ENCODE results near the gene CENPX.

CENPX gene

DNA sequence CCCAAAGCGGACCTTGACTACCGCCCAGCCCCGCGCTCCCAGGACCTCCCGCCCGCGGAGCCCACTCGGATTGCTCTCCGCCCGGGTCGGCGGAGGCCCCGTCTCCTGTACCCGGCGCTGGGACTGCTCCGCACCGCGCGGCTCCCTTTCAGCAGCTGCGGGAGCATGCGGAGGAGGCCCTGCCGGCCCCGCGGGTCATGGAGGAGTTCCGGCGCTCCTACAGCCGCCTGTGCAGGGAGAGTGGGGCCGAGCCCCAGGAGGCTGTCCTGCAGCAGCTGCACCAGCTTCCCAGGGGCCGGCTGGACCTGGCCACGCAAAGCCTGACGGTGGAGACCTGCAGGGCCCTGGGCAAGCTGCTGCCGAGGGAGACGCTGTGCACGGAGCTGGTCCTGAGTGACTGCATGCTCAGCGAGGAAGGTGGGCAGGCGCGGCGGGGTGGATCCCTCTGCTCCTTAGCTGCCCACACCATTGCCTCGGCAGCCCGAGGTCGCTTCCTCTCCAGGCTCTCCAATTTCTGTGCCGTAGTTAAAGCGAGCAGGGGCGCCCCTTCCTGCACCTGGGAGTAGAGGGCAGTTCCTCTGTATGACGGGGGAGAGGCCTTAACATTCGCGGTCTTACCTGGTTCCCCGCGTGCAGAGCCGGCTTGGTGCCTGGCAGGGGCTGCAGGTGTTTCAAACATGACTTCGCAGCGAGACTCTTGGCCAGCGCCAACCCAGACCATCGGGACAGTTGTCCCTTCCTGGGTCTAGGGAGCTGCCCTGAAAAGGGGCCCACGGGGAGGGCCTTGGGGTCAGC, 966 bp upstream of the CENPX start:
- no peak for DNase-seq (ENCODE audit: low spot score)

DNA sequence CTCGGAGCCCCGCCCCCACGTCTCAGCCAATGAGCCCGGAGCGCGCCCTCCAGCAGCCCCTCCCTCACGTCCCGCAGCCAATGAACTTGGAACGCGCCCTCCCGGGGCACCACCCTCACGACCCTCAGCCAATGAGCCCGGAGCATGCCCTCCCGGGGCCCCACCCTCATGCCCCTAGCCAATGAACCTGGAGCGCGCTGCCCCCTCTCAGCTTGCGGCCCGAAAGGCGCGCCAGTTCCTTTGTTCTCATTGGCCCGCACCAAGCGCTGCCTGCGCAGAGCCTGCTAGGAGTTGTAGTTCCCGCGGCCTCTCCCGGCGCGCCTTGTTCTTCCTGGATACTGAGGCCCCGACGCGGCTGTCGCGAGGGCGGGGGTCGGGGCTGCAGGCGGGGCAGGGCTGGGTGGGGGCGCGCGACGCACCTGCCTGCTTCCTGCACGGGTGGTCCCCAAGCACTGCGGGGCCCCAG, 336 bp upstream of the CENPX start, which contains the start of gene LRRC45:
TSS of gene LRRC45 (plus strand) at position 325 of the 466 bp plus-strand sequence. CDS start 339 bp downstream, outside the sequence.
- DNase-seq (ENCODE audit: low spot score) = peak; percentile 98

DNA sequence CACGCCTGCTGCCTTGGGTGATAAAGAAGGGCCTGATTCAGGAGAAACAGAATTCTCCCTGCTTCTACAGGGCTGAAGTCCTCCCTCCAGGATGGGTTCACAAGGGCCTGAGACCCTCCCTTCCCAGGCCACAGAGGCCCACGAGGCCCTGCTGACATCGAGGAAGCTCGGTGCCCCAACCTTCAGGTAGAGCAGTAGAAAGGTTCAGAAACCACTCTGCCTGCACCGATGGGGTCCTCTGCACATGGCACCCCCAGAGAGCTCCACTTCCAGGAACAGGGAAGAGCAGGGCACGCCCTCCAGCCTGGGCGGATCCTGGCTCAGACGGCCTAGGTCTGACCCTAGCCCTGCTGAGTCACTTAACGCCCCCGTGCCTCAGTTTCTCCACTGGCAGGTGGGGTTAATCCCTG, 773 bp downstream of the CENPX start:
- no peak for DNase-seq (ENCODE audit: low spot score)

DNA sequence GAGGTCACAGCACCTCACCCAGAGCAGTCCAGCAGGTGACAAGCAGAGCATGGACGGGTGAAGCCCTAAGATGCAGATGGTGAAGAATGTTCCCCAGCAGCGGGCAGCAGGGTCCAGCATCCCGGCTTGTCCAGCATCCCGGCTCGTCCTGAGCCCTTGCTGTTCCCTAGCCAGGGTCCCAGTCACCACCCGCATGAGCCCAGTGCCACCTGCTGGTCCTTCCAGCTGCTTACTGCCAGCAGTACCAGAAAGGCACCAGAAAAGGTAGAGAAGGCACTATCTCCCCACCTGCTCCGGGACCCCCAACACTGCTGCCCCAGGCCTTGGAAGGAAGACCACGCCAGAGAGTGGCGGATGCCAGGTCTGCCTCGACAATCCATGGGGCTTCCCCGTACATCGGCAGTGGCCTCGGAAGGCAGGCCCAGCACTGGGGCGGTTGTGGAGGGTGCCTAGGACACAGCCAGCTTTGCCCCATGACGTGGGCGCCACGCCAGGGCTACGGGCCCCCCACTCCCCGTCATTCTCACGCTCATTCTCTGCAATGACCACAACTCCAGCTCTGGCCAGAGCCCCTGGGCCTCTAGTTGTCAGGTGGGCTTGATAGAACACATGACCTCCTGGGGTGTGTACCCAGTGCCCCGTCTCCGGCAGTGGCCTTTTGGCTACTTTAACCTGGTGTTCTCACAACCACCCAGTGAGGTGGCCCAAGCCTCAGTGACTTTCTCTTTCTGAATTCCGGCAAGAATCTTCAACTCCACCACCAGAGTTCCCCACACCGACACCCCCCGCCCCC, 1.4 kb downstream of the CENPX start:
- peak; percentile 75 for DNase-seq (ENCODE audit: low spot score)

DNA sequence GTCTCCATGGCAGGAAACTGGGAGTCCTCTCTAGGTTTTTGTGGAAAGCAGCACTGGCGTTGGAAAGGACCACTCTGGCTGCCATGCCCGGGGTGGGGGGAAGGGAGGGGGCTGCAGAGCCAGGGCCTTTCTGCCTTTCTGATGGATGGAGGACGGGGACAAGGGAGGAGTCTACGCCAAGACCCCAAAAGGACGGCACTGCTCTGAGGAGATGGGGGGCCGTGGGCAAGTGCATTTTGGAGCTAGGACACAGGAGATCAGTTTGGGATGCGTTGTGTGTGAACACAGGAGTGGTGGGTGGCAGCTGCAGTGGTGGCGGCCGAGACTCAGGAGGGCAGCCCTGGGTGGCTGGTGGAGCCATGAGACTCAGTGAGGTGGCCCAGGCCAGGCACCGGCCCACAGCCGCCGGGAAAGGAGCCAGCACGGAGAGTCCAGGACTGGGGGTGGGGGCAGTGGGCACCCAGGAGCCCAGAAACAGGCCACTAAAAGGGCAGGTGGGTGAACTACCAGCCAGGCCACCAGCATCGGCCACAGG, 2.0 kb downstream of the CENPX start:
- no peak for DNase-seq (ENCODE audit: low spot score)

DNA sequence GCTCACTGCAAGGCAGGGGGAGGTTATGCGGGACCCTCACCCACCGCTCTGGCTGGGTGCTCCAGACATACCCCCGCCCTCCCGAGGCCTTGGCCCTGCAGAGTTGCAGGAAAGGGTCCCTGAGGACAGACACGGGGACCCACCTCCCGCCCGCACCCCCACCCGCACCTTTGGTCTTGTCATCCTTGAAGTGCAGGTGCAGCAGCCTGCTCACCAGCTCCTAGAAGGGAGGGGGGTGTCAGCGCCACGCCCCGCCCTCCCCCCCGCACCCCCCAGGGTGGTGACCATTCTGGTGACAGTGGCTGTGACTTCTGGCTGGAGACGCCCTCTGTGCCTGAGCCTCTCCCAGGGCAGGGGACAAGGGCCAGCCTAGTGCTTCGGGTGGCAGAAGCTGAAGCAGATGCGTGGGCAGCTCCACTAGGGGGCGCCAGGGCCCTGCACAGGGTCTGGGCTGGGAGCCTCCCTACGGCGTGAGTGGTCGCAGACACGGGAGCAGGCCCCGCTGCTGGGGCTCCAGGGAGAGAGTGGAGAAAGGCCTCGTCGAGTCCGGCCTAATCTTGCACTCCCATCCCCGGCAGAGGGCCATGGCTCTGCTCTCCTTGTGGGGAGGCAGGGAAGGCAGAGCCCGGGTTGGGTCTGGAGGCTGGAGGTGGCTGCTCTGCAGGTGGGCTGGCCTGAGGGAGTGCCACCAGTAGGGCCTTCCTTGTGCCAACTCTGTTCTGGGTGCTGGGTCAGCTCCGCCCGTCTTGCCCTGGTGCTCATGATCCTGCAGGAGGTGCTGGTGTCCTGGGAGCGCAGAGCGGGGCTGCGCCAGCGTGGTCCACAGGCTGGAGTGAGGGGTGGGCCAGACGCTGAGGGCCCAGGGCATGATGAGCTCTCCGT, 2.7 kb downstream of the CENPX start:
- no peak for DNase-seq (ENCODE audit: low spot score)

DNA sequence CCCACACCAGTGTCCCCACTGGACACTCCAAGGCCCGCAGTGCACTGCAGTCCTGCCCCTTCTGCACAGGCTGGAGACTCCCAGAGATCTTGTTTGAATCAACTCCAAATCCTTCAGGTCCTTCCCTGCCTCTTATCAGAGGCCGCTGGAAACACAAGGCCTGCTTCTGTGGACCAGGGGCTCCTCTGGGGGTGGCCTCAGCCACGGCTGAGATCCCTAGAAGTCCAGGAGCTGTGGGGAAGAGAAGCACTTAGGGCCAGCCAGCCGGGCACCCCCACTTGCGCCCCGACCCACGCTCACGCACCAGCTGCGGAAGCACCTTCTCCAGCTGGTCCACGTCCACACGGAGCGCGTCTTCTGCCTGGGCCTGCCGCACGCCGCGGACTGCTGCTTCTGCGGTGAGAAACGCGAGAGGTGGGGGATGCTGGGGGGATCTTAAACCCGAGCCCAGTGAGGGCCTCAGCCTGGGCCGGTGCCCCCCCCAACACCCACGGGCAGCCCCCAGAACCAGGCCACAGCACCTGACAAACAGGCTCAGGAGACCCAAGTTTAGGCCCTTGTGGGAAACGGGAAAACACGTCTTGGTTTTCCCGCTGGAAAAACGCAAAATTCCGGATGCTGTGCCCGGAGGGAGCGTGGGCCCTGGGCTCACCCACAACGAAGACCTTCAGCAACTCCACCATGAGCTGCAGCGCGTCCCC, 3.5 kb downstream of the CENPX start:
- no peak for DNase-seq (ENCODE audit: low spot score)

DNA sequence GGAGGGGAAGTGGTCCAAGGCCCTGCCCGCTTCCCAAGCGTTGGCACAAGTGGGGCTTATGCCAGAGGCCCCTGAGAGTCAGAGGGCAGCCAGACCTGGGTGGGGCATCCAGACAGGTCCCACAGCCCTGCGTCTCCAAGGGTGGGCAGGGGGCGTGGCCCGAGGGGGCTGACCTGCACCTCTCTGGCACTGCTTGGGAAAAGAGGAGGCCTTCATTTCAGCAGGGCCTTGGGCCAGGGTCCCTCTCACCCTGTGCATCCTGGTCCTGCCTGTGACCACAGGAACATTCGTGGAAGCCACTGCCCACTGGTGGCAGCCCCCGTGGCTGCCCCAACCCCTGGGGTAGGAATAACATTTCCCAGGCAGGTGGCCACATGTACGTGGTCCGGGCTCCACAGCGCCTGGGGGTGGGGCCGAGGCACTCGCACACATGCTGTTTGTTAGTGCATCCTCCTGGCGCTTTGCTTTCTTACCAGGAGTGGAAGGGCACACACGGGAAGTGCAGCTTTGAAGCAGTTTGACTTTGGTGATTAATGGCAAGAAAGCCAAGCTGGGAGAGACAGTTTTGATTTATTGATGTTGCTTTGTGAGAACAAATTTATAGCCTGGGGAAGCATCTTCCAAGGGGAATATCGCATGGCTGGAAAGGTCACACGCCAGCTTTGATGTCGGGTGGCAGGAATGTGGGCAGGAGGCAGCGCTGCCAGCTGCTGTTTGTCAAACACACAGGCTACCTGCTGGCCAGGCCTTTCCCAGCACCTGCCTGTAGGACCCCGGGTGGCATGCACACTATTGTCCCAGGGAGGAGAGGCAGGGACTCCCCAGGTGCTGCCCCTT, 4.3 kb downstream of the CENPX start:
- DNase-seq (ENCODE audit: low spot score) = no peak

DNA sequence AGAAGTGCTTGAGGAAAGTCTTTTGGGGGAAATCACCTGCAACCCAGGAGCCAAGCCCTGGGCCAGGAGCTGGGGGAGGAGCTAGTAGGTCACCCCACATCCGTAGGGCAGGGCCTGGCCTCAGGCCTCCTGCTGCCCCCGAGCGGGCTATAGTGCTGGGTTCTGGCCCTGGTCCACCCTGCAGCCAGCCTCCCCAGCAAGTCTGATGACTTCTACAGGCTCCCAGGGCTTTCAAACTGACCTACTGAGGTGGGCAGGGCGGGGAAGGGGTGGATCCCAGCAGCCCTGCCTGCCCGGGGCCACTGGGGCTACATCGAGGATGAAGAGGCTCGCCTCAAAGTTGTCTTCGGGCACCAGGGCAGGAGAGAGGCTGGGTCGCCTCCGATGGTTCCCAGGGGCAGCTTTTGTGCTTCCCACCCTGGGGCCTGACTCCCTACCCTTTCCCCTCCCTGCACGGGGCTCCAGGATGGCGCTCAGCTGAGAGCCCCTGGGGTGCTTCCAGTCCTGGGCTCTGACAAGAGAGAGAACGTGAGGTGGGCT, 5.0 kb downstream of the CENPX start:
- DNase-seq (ENCODE audit: low spot score) = no peak

DNA sequence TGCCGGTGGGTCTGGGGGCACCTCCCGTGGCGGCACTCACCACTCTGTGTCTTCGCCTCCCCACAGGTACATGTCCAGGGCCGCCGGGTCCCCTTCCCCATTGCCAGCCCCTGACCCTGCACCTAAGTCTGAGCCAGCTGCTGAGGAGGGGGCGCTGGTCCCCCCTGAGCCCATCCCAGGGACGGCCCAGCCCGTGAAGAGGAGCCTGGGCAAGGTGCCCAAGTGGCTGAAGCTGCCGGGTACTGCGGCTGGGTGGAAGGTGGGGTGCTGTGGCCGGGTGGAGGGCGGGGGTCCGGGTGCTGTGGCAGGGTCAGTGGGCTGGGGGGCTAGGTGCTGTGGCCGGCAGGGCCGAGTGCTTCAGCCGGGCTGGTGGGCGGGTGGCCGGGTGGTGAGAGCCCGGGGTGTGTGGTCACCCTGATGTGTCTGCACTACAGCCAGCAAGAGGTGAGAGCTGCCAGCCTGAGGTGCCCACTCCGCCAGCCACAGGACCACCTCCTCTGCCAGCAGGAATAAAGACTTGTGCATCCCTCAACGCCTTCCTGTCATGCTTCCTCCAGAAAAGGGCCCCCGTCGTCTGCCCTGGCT, 5.7 kb downstream of the CENPX start:
- DNase-seq (ENCODE audit: low spot score) = no peak

DNA sequence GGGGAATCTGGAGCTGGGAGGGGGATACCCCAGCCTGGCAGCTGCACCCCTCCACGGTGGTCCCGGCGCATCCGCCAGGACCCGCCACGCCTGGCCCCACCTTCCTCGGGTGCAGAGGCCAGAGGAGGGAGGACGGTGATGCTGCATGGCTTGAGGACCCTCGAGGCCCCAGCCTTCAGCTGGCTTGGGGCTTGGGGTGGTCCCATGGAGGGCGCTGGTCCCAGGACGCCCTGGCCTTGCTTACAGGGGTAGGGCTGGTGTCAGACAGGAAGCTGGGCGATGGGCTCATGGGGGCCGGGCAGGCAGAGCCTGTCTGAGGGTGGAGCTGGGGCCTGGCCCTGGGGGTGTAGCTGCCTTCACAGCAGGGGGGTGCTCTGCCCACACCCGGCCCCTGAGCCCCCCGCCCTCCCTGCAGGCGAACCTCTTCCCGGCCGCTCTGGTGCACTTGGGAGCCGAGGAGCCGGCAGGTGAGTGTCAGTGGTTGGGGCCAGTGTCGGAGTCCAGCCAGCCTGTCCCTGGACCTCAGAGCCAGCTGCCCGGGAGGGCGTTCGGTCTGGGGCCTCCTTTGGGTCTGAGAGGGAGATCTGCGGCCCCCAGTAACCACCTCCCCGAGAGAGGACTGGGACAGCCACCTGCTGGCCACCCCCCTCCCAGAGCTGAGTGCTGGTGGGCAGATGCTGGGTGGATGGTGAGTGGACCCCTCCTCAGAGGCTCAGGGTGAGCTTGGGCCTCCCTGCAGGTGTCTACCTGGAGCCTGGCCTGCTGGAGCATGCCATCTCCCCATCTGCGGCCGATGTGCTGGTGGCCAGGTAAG, 6.4 kb downstream of the CENPX start:
- DNase-seq (ENCODE audit: low spot score) = no peak

DNA sequence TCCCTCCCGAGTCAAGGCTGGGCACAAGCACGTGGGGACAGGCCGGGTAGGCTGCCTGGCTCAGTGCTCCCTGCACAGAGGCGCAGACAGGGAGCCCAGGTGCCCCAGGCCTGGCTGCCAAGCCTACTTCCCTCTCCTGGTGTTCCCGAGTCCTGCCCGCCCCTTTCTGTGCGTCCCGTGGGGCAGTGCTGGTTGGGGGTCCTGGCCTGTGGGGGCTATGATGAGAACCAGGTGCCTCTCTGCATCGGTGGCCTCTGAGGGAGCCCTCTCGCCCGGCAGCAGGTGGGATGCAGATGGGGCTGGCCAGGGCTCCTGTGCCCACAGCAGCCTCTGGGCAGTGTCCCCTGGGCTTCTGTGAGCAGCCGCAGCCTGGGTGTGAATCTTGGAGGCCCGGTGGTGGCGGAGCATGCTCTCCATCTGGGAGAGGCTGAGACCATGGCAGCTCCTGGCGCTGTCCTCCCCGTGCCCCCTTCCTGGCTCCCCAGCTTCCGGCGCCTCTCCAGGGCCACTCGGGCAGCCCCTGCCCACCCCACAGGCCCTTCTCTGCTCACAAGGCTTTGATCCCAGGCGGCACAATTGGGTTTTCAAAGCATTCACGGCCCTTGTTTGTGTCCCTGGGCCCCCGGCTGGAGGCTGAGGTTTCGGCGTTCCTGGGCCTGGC, 7.2 kb downstream of the CENPX start:
- no peak for DNase-seq (ENCODE audit: low spot score)

DNA sequence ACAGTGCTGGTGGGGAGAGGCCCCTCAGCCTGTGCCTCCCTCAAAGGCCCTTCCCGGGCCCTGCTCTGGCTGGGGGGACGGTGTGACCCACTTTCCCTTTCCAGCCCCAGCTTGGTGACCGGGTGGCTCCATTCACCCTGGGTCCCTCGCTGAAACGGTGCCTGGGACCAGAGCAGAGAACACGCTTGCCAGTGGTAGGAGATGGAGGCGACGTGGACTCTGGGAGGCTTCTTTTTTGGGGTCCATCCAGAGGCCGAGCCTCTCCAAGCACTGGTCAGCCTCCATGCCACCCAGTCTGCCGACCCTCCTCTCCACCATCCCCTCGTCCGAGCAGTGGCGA, 7.7 kb downstream of the CENPX start:
- DNase-seq (ENCODE audit: low spot score) = no peak

DNA sequence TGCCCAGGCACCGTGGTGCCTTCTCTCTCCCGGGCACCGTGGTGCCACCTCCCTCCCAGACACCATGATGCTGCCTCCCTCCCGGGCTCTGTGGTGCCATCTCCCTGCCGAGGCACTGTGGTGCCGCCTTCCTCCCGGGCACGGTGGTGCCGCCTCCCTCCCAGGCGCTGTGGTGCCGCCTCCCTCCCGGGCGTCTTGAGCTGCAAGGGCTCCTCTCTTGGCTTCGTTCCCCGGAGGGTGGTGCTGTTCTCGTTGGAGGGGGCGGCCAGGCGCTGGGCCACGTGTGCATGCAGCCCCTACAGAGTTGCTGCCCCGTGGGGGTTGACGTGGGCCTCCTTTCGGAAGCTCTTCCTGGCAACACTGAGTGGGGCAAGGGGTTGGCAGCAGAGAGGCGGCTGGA, 8.2 kb downstream of the CENPX start:
- DNase-seq (ENCODE audit: low spot score) = no peak

DNA sequence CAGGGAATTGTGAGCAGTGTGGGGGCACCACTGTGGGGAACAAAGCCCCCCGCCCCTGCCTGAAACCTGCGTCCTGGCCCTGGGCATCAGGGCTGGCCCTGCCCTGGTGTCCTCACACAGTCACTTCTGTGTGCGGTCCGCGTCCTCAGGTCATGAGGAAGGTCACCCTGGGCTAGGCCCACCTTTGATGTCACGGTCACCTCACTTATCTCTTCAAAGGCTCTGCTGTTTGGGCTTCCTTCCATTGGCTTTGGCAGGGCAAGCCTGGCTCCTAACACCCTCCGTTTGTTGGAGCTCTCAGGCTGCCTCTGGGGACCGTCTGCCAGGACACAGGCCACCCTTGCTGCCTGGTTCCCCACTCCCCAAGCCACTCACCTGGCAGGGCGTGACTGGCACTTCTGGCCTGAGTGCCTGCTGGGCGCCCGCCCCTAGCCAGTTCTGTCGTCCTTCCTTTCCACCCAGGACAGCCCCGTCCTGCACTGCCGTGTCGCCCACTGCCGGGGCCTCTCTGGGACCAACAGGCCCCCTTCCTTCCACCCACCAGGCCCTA, 8.8 kb downstream of the CENPX start:
- DNase-seq (ENCODE audit: low spot score) = no peak

DNA sequence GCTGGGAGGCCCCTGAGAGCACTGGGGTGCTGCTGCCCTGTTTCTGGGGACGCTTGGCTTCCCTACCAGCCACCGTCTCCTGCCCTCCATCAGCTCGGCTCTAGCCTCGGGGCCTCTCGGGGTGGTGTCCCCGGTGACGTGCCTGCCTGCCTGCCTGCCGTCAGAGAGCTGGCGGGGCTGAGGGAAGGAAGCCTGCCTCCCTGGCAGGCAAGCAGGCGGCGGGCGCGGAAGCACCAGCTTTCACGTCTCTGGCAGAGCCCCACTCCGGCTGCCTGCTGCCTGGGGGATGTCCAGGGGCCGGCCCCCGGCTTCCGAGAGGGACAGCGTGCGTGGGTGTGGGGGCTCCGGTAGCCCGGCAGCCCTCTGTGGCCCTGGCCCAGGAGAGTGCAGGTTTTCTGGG, 9.3 kb downstream of the CENPX start:
- DNase-seq (ENCODE audit: low spot score) = no peak

DNA sequence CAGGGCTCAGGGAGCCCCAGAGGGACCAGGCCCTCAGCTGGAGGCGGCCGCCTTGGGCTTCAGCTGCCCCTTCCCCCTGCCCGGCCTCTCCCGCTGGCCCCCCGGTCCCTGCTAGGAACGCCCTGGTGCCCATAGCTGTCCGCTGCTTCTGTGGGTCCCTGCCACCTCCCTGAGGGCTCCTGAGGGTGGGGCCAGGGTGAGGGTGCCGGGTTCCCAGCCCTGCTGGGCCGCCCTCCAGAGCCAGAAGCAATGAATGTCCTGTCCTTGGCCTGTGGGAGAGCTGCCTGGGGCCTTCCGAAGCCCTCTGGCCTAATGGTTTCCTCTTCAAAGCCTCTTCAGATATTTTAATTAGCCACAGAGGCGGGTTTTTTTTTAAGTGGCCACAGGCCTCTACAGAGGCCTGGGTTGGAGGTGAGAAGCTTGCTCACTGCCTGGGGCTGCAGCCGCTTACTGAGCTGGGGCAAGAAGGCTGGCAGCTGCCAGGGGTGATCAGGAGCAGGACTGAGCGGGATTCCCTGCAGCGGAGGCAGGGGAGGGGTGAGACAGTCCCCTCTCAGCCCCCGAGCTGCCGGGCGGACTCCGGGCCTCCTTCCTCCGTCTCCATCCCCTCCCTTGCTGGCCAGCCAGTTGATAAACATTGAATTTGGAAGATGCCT, 9.9 kb downstream of the CENPX start:
- no peak for DNase-seq (ENCODE audit: low spot score)

DNA sequence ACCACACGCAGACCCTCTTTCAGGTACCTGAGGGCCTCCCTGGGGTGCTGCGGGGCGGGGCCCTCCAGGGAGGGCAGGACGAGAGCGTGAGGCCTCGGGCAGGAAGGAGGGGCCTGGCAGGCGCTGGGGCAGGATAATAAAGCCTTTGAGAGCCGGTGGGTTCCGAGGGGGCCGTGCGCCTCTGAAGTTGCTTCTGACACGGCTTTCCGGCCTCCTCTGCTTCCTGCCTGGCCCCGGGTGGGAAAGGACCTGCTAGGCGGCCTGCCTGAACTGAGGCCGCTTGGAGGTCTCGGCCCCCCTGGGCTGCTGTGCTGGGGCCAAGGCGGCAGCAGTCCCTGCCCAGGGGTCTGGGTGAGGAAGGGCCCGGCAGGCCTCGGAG, 10.4 kb downstream of the CENPX start:
- no peak for DNase-seq (ENCODE audit: low spot score)
